Measurements from ENCODE around the gene ADSL.

ADSL gene

DNA sequence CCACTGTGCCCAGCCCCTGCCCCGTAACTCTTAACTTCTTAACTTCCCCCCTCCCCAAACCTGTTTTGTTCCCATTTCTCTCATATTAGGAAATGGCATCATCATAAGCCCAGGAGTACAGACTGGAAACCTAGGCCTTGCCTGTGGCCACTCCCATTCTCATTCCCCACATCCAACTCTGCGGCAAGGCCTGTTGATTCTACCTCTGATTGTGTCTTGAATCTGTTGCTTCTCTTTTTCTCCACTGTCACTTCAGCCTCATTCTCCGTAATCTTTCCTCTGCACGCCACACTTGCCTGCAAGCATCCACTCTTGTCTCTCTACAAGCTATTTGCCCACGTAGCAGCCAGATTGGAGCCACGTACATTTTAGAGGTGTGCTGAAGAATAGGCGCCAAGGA is 49.3 kb downstream of the ADSL start:
- Histone ChIP-seq H3K36me3 (replicated peaks; ENCODE audit: low read depth, low read length) (peaks cover under 1% of the 10 kb centered on the region), H3K4me3 (ENCODE audit: low read length) (no peak overlapping the region), H3K27me3 (ENCODE audit: low read depth, low read length) (no peaks in the 10 kb centered on the region), H3K4me1 (ENCODE audit: low read length) (peaks cover 24% of the 10 kb centered on the region), H4K20me1 (ENCODE audit: insufficient read depth, low read length) (peaks cover 3% of the 10 kb centered on the region; the same call in 1 of the 2 replicates), H3K9me3 (ENCODE audit: insufficient read depth, low read length) (no peaks in the 10 kb centered on the region), H3K4me2 (ENCODE audit: low read length) (no peak overlapping the region), H3K9ac (ENCODE audit: low read length) (no peak overlapping the region), H3K79me2 (ENCODE audit: low read length) (no peaks in the 10 kb centered on the region), H3K27ac (ENCODE audit: low read length) (no peak overlapping the region), H2AFZ (ENCODE audit: low read depth, low read length) (no peak overlapping the region)
- TF ChIP-seq, protein P1, sequence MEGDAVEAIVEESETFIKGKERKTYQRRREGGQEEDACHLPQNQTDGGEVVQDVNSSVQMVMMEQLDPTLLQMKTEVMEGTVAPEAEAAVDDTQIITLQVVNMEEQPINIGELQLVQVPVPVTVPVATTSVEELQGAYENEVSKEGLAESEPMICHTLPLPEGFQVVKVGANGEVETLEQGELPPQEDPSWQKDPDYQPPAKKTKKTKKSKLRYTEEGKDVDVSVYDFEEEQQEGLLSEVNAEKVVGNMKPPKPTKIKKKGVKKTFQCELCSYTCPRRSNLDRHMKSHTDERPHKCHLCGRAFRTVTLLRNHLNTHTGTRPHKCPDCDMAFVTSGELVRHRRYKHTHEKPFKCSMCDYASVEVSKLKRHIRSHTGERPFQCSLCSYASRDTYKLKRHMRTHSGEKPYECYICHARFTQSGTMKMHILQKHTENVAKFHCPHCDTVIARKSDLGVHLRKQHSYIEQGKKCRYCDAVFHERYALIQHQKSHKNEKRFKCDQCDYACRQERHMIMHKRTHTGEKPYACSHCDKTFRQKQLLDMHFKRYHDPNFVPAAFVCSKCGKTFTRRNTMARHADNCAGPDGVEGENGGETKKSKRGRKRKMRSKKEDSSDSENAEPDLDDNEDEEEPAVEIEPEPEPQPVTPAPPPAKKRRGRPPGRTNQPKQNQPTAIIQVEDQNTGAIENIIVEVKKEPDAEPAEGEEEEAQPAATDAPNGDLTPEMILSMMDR (IDR thresholded peaks at IDR 0.05; ENCODE audit: low read depth, low read length) = no peak
- no peak for TF ChIP-seq EZH2phosphoT487 (IDR thresholded peaks at IDR 0.05; ENCODE audit: low read depth)

DNA sequence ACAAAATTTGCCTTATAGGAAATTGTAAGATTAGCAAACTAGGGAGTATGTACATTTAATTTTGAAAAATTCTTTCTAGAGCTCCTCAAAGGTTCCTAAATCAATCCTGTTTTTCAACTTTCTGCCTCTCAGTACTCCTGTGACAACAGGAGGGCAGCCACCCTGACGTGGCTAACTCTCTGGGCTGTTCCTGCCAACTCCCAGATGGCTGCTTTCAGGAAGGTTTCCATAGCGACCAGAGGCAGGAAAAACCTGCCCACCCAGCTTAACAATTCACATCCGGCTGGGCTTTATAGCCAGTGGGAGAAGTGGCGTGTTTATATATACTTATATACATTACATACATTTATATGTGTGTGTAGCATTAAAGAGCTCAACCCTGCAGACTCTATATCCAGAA is 50.6 kb downstream of the ADSL start:
- H3K4me1 ChIP-seq (ENCODE audit: low read length) = peaks cover 33% of the 10 kb centered on the region
- TF ChIP-seq EZH2phosphoT487 (IDR thresholded peaks at IDR 0.05; ENCODE audit: low read depth) = no peak
- TF ChIP-seq, protein P1 (IDR thresholded peaks at IDR 0.05; ENCODE audit: low read depth, low read length) = no peak
- H3K4me2 ChIP-seq (ENCODE audit: low read length) = no peak overlapping the region
- no peak overlapping the region for H3K9ac ChIP-seq (ENCODE audit: low read length)
- peaks cover 3% of the 10 kb centered on the region; the same call in 1 of the 2 replicates for H4K20me1 ChIP-seq (ENCODE audit: insufficient read depth, low read length)
- H3K36me3 ChIP-seq (replicated peaks; ENCODE audit: low read depth, low read length) = peaks cover 10% of the 10 kb centered on the region
- H2AFZ ChIP-seq (ENCODE audit: low read depth, low read length) = no peak overlapping the region
- no peak overlapping the region for H3K4me3 ChIP-seq (ENCODE audit: low read length)
- H3K79me2 ChIP-seq (ENCODE audit: low read length) = no peaks in the 10 kb centered on the region
- H3K9me3 ChIP-seq (ENCODE audit: insufficient read depth, low read length) = no peaks in the 10 kb centered on the region
- H3K27me3 ChIP-seq (ENCODE audit: low read depth, low read length) = no peaks in the 10 kb centered on the region
- H3K27ac ChIP-seq (ENCODE audit: low read length) = no peak overlapping the region

DNA sequence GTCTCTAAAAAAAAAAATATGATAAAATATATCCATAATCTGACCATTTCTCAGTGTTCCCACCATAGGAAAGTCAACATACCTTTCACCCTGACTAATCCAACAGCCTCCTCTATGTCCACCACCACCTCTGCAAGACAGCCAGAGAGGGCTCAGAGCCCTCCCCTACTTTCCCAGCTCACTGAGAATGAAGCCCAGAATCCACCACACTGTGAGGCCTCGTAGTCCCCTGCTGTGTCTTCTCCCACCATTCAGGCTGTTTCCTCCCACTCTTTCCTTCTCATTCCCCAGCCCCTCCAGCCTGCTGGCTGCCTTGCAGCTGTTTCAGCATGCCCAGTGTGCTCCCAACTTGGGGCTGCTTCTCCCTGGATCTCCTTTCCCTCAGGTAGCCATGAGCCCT is 51.1 kb downstream of the ADSL start:
- peaks cover 33% of the 10 kb centered on the region for H3K4me1 ChIP-seq (ENCODE audit: low read length)
- H2AFZ ChIP-seq (ENCODE audit: low read depth, low read length) = no peak overlapping the region
- H3K27me3 ChIP-seq (ENCODE audit: low read depth, low read length) = no peaks in the 10 kb centered on the region
- no peak overlapping the region for H3K4me2 ChIP-seq (ENCODE audit: low read length)
- H3K9me3 ChIP-seq (ENCODE audit: insufficient read depth, low read length) = no peaks in the 10 kb centered on the region
- no peak overlapping the region for H3K27ac ChIP-seq (ENCODE audit: low read length)
- TF ChIP-seq EZH2phosphoT487 (IDR thresholded peaks at IDR 0.05; ENCODE audit: low read depth) = no peak
- TF ChIP-seq, protein P1 (IDR thresholded peaks at IDR 0.05; ENCODE audit: low read depth, low read length) = no peak
- peaks cover 3% of the 10 kb centered on the region; the same call in 1 of the 2 replicates for H4K20me1 ChIP-seq (ENCODE audit: insufficient read depth, low read length)
- H3K79me2 ChIP-seq (ENCODE audit: low read length) = no peaks in the 10 kb centered on the region
- peaks cover 13% of the 10 kb centered on the region for H3K36me3 ChIP-seq (replicated peaks; ENCODE audit: low read depth, low read length)
- H3K9ac ChIP-seq (ENCODE audit: low read length) = no peak overlapping the region
- no peak overlapping the region for H3K4me3 ChIP-seq (ENCODE audit: low read length)

DNA sequence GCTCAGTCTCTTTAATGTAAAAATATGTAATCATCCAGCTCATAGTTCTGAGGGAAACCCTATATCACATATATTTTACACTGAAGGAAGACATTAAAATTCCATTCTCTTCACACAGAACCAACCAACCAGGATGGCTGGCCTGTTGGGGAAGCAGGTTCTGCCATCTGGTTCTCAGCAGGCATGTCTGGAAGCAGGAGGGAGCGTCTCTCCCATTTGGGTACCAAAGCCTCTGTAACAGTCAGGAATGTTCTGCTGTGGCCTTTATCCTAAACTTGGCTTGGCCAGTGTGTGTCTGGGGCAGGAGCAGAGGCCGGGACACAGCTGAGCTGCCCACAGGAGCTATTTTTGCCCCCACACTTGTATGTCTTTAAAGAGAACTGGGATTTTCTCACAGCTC is 53.3 kb downstream of the ADSL start:
- peak overlapping the region; percentile 49 for H3K27ac ChIP-seq (ENCODE audit: low read length)
- no peak overlapping the region for H3K4me3 ChIP-seq (ENCODE audit: low read length)
- H3K4me1 ChIP-seq (ENCODE audit: low read length) = peaks cover 33% of the 10 kb centered on the region
- H3K9ac ChIP-seq (ENCODE audit: low read length) = no peak overlapping the region
- H3K79me2 ChIP-seq (ENCODE audit: low read length) = no peaks in the 10 kb centered on the region
- H4K20me1 ChIP-seq (ENCODE audit: insufficient read depth, low read length) = peaks cover 3% of the 10 kb centered on the region; the same call in 1 of the 2 replicates
- H3K36me3 ChIP-seq (replicated peaks; ENCODE audit: low read depth, low read length) = peaks cover 22% of the 10 kb centered on the region
- no peaks in the 10 kb centered on the region for H3K9me3 ChIP-seq (ENCODE audit: insufficient read depth, low read length)
- H2AFZ ChIP-seq (ENCODE audit: low read depth, low read length) = no peak overlapping the region
- H3K4me2 ChIP-seq (ENCODE audit: low read length) = peak overlapping the region; percentile 46
- no peaks in the 10 kb centered on the region for H3K27me3 ChIP-seq (ENCODE audit: low read depth, low read length)
- no peak for TF ChIP-seq EZH2phosphoT487 (IDR thresholded peaks at IDR 0.05; ENCODE audit: low read depth)
- TF ChIP-seq, protein P1 (IDR thresholded peaks at IDR 0.05; ENCODE audit: low read depth, low read length) = no peak
